ENCODE data around the gene TTLL7.

Gene TTLL7

GRCh38 chr1:83998498-83999315 is at the start of gene TTLL7:
Gene TTLL7 (minus strand): TSS chr1:83999132. CDS start chr1:83952211, 46,921 bp downstream.
- H3K4me3 ChIP-seq (ENCODE audit: insufficient read depth, low read length, poor library complexity, severe bottlenecking), result peak within 1 kb of the TSS; percentile 61
- peak within 1 kb of the TSS; percentile 73 for H3K9ac ChIP-seq (ENCODE audit: low read length)

GRCh38 chr1:84042461-84042860 is 43.5 kb upstream of the TTLL7 start:
- Histone ChIP-seq H3K9me3 (ENCODE audit: insufficient read depth, low read length) (no peaks in the 10 kb centered on the region), H3K9me2 (replicated peaks; ENCODE audit: insufficient read depth, low read length) (no peaks in the 10 kb centered on the region), H3K4me2 (ENCODE audit: low read depth, low read length, poor library complexity, severe bottlenecking) (no peak overlapping the region), H2AFZ (ENCODE audit: low read depth, low read length, severe bottlenecking) (no peak overlapping the region), H3K4me3 (ENCODE audit: insufficient read depth, low read length, poor library complexity, severe bottlenecking) (no peak overlapping the region), H3K27me3 (ENCODE audit: low read length) (no peaks in the 10 kb centered on the region), H4K20me1 (ENCODE audit: low read depth, low read length) (no peaks in the 10 kb centered on the region), H3K36me3 (ENCODE audit: low read length) (no peaks in the 10 kb centered on the region), H3K79me2 (ENCODE audit: insufficient read depth, low read length) (no peaks in the 10 kb centered on the region), H3F3A (ENCODE audit: insufficient read depth) (no peaks in the 10 kb centered on the region), H3K27ac (ENCODE audit: low read depth, low read length) (no peak overlapping the region), H3K9ac (ENCODE audit: low read length) (no peak overlapping the region)
- TF ChIP-seq EZH2phosphoT487 (conservative IDR thresholded peaks at IDR 0.05; ENCODE audit: low read length) (no peak), CTCF (IDR thresholded peaks at IDR 0.05; ENCODE audit: insufficient read depth, low read length, poor library complexity, severe bottlenecking) (no peak)

More at GRCh38 chr1:83998498-83999315, at the start of gene TTLL7:
- H3F3A ChIP-seq (ENCODE audit: insufficient read depth), result 0 out of 2 replicates have a peak, but pooled peaks cover 5% of the 10 kb centered on the region
- H4K20me1 ChIP-seq (ENCODE audit: low read depth, low read length), result no peaks in the 10 kb centered on the region
- no peaks in the 10 kb centered on the region for H3K27me3 ChIP-seq (ENCODE audit: low read length)
- H3K79me2 ChIP-seq (ENCODE audit: insufficient read depth, low read length), result no peaks in the 10 kb centered on the region
- H3K9me2 ChIP-seq (replicated peaks; ENCODE audit: insufficient read depth, low read length), result no peaks in the 10 kb centered on the region
- H3K36me3 ChIP-seq (ENCODE audit: low read length), result no peaks in the 10 kb centered on the region
- peak within 1 kb of the TSS; percentile 94 for H2AFZ ChIP-seq (ENCODE audit: low read depth, low read length, severe bottlenecking)
- peak within 1 kb of the TSS; percentile 82 for H3K4me2 ChIP-seq (ENCODE audit: low read depth, low read length, poor library complexity, severe bottlenecking)
- TF ChIP-seq EZH2phosphoT487 (conservative IDR thresholded peaks at IDR 0.05; ENCODE audit: low read length), result no peak
- TF ChIP-seq CTCF (IDR thresholded peaks at IDR 0.05; ENCODE audit: insufficient read depth, low read length, poor library complexity, severe bottlenecking), result no peak
- H3K27ac ChIP-seq (ENCODE audit: low read depth, low read length), result peak within 1 kb of the TSS; percentile 48
- no peaks in the 10 kb centered on the region for H3K9me3 ChIP-seq (ENCODE audit: insufficient read depth, low read length)

- Histone ChIP-seq H2AFZ (ENCODE audit: low read depth, low read length, severe bottlenecking) (no peak overlapping the region), H3K4me2 (ENCODE audit: low read depth, low read length, poor library complexity, severe bottlenecking) (no peak overlapping the region), H3K9me3 (ENCODE audit: insufficient read depth, low read length) (no peaks in the 10 kb centered on the region), H4K20me1 (ENCODE audit: low read depth, low read length) (no peaks in the 10 kb centered on the region), H3K27ac (ENCODE audit: low read depth, low read length) (no peak overlapping the region), H3K9me2 (replicated peaks; ENCODE audit: insufficient read depth, low read length) (no peaks in the 10 kb centered on the region), H3K36me3 (ENCODE audit: low read length) (no peaks in the 10 kb centered on the region), H3F3A (ENCODE audit: insufficient read depth) (no peaks in the 10 kb centered on the region), H3K4me3 (ENCODE audit: insufficient read depth, low read length, poor library complexity, severe bottlenecking) (no peak overlapping the region), H3K79me2 (ENCODE audit: insufficient read depth, low read length) (no peaks in the 10 kb centered on the region), H3K27me3 (ENCODE audit: low read length) (no peaks in the 10 kb centered on the region), H3K9ac (ENCODE audit: low read length) (no peak overlapping the region)
- TF ChIP-seq CTCF (IDR thresholded peaks at IDR 0.05; ENCODE audit: insufficient read depth, low read length, poor library complexity, severe bottlenecking), result no peak
- TF ChIP-seq EZH2phosphoT487 (conservative IDR thresholded peaks at IDR 0.05; ENCODE audit: low read length), result no peak
These were observed 39.1 kb upstream of the TTLL7 start for GRCh38 chr1:84037758-84038611.
